ENCODE results near the gene DPY19L3.
"Not testable (repeated sequence)": the region's sequence is repeated elsewhere in the genome, so short reads cannot be mapped to it uniquely, and the experiment has no call there.

GRCh38 chr19:32374362-32374761 is 31.2 kb upstream of the DPY19L3 start:
- TF ChIP-seq CTCF, POLR2A (IDR thresholded peaks at IDR 0.05): not testable (repeated sequence)

Data from testis (tissue), 2 donors.